CD4-positive, alpha-beta T cell treated with Interferon gamma for 1 hour (primary cell): ENCODE measurements around the gene MATN3.

Experiments
- DNase-seq: peaks from one replicate; pipeline ENCODE4 v3.0.0-alpha.2; 2020

The MATN3 gene

DNA sequence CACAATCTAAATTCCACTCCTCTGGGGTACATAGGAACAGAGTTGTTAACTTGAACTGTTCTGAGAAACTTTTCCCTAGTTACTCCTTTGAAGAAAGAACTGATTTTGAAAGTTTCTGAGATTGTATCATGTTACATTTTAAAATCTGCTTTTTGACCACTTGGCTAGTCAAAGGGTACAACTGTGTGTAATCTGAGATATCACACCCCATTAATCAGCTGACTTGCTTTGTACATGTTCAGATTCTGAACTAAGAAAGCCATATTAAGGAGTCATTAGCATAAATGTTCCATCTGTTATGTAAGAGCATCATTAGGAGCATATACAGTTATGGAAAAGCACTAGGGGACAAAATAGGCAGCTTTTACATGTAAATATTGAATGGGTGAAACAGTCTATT lies 18.7 kb downstream of the MATN3 start:
- DNase-seq, result no peak

DNA sequence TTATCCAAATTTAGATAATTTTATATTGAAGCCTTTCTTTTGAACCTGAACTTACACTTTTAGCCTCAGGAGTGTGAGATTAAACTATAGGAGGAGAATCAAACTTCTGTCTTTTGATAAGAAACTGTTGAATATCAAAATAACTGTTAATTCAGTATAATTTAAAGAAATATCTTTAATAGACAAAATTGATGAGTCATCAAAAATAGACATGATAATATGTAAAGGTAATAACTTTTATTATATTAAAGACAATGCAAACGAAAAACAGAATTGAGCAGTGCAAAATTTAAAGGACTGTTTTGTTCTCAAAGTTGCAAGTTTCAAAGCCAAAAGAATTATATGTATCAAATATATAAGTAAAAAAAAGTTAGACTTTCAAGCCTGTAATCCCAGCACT lies 20.6 kb downstream of the MATN3 start:
- DNase-seq, result no peak

DNA sequence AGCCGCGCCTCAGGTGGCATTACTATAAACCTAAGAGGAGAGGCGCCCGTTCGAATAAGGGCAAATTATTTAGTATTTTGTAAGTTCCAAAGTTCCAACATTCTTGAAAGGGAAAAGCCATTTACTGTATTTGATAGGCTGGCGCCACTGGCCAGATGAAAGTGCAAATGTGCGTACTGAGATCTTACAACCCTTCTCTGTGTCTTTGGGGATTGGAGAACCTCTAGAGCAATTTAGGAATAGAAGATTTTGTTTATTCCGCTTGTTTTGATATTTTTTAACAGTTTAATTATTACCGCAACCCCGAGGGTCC lies 22.1 kb downstream of the MATN3 start:
- DNase-seq, result no peak

DNA sequence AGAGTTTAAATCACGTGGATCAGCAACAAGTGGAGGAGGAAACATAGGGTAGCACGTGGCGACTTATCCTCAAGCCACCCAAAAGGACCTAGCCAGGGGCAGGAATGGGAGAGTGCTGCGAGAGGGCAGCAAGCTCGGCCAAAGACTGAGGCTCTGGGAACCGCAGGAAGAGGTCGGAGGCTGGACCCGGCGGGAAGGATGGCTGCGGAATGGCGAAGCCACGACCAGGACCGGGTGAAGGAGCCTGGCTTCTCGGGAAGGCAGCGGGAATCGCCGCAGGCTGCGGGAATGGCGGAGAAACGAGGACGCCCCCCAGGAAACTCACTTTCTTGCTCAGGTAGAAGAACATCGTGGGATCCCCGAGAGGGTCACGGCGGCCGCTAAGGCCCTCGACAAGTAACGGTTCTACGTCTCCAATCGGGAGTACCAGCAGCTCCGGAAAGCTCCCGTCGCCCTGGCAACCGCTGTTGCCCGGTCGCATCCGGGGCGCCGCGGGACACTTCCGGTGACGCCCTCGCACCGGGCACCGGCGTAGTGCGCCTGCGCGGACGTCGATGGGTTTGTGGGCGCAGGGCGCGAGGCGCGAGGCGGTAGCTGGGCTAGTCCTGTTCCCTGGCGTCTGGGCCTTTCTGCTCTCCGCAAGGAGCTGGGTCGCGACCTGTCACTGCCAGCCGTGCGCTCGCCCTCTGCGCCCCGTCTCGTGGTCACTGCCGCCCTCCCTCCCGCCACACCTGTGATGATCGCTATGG lies 22.6 kb downstream of the MATN3 start, which contains the start of gene WDR35:
TSS of gene WDR35 (minus strand) at position 439 of the 749 bp plus-strand sequence. CDS start at position 349, 90 bp downstream.
- peak; percentile 90 for DNase-seq

DNA sequence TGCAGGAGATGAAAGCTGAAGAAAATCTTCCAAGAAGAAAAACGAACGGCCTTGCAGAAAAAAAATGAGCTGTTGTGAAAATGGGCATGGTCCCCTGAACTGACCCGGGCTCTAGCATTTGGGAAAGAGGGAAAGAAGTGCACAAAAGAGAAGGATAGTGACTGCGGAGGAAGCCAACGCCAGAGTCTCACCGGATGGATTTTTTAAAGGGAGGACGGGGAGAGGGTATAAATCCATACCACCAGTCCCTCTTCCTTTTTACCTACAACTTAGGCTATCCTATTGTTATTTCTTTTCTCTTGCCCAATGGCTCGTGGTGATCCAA lies 23.2 kb downstream of the MATN3 start:
- DNase-seq, result no peak

DNA sequence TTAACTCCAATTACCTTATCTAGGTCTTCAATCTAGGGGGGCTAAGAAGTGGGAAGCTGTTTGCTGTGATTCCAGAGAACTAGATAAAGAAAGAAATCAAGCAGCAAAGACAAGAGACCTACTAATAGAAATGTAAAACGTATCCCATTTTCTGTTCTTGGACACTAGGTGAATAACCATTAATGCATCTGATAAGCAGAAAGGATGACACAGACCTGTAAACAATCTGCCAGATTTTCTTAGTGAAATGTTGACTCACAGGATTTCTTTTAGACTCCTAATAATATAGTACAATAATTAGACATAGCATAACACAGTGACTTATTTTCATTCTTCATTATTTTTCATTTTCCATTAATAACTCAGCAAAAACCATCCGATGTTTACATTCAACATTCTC lies 23.9 kb downstream of the MATN3 start:
- no peak for DNase-seq

DNA sequence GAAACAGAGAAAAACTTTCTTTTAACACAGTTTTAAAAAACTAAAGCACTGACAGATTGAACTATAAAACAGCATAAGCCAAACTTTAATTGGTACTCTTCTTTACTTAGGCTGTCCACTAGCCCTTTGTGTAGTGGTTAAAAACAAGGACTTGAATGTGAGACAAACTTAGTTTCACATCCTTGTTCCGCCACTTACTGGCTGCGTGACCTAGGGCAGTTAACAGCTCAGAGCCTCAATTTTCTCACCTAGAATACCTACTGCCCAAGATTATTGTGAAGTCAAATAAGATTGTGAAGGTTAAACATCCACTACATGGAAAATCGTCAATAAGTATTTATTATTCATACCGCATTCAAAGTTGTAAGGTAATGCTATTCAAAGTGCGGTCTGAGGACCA lies 24.5 kb downstream of the MATN3 start:
- no peak for DNase-seq

DNA sequence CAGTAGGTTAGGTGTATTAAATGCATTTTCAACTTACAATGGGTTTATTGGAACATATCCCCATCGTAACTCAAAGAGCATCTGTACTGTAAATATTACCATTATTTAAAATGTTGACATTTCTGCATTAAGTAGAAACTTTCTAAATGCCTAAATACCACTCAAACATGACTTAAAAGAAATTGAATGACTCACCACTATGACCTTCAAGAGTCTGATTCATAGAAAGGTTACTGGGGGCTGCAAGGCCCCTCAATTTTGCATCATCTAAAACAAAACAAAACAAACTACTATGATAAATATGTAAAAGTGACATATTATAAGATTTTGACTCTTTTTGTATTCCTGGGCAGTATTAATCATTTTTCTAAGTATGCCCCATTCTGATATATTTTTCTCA lies 30.2 kb downstream of the MATN3 start:
- DNase-seq, result no peak

DNA sequence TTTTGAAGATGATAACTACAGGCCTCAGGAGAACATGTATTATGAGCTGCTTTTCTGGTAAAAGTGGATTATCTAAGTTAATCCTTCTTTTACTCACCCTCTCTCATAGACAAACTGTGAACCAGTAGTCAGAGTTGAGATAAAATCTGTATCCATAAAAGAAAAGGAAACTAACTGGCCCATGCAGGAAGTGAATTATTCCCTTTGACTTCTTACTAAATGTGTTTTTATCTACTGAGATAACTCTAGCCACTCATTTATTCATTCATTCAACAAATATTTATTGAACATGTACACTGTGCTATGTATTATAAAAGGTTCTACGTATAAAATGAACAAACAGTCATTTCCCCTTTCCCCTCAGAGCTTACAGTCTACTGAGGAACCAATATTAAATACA lies 32.5 kb downstream of the MATN3 start:
- DNase-seq, result no peak

DNA sequence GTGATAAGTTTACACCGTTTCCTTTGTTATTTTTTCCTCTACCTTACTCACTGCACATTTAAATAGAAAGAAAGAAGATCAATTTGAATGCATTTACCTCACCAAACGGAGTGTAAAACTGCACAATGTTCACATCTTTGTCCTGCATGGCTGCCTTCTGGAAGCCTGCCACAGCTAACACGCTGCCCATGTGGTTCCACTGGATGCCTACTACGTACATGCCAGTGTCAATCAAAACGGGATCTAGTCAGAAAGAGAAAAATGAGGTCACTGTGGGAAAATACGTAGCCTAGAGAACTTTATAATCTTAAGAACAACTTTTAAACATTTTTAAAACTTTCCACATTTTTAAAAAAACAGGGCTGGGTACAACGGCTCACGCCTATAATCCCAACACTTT lies 39.0 kb downstream of the MATN3 start:
- DNase-seq, result no peak

DNA sequence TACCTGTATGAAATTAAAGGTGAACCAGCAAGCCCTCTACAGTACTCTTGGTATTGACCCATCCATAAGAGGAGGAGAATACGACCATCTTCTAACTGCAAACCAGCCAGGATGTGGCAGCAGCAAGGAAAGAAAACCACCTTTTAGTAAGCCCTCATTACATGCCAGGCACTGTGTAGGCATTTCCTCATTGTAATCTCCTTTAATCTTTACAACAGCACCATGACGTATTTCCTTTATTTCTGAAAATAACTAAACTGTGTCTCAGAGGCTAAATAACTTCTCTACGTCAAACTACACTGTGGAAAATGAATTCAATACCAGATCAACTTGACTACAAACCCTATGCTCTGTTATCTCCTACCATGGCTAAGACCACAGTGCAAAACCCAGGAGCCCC lies 40.8 kb downstream of the MATN3 start:
- no peak for DNase-seq

DNA sequence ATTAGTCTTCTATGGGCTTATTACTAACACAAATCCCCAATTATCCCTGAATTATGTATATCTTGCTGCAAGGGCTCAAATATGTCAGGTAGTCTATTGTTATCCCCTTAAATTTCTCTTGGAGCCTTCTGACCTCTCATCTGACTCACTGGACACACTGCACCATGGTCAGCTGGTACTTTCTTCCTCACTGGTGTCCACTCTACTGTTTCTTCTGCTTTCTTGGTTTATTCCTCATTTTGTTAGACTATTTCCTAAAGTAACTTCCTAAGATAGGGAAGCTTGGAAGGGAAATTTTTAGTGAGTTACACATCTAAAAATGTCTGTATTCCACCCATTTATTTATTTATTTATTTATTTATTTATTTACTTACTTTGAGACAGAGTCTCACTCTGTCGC lies 49.1 kb downstream of the MATN3 start:
- DNase-seq, result no peak

DNA sequence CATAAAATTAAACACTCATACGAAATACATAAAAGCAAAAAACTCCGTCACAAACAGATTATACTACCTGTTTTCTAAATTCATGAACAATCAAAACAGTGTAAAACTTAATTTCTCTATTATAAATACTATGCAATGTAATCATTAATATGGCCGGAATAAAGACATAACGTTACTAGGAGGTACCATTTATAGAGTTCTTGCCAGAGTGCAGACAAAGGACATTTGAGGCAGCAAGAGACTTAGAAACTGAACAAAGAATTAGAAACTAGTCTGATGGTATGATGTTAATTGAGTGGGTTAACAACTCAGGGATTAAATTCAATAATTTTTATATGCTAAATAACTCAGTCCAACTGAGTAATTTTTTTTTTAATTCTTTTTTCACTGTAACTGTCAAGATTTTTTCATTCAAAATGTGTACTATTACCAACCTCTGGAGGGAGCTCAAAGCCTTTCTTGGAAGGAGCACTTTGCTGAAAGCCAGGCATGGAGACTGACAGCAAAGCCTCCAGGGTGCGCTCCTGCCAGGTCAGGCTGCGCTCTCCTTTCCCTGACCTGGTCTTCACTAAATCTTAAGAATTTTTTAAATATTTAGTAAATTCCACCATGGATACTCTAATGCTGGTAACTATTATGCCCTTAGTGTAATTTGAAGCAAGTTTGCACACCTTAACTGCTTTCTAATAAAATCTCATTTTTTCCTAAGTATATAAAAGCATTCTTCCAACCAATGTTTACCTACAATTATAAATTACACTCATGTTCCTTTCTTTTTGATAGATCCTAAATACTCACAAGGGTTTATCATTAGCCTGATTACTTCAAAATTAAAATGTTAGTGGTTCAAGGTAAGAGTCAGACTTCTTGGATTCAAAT lies 56.7 kb downstream of the MATN3 start:
- peak; percentile 42 for DNase-seq

DNA sequence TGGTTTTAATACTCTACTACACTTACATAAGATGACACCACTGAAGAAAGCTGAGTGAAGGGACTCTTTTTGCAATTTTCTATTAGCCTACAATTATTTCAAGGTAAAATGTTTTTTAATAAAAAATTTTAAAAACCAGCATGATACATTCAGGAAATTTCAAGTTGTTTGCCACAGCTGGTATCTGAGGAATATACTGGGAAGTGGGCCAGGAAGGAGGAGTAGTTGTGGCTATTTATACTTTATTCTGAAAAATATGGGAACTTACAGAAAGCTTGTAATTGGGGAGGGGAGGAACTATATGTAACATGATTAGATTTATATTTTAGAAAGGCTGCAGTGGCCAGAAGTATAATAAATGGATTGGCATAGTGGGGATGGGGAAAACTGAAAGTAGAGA lies 63.4 kb downstream of the MATN3 start:
- no peak for DNase-seq

DNA sequence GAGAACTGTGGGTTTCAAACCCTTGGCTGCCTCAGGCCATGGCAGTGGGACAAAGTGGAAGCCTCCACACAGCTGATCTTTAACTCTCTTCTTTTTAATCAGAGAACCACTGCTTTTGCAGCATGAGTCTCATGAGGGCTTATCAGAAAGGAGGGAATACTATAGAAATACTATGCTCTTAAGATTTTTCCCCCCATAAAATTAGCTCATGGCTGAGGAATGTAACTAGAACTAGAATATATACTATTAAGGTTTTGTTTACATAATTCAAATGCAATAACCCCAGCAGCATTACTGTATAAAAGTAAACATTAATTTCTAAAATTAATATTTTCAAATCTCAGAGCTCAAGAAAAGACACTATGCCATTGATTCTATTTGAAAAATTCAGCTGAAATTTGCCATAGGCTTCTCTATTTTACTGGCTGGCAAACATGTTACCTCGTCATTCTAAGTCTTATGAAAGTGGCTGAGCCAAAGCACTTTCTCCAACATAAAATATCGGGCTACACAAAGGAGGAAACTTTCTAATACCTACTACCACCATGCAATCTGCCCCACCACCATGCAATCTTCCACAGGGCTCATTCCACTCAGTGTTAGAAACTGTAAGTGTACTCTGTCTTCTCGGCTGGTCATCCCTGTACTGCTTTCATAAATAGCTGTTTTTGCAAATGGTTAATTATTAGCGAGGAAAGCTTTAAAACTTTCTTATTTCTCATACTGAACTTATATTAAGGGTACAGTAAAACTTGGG lies 65.1 kb downstream of the MATN3 start:
- no peak for DNase-seq

DNA sequence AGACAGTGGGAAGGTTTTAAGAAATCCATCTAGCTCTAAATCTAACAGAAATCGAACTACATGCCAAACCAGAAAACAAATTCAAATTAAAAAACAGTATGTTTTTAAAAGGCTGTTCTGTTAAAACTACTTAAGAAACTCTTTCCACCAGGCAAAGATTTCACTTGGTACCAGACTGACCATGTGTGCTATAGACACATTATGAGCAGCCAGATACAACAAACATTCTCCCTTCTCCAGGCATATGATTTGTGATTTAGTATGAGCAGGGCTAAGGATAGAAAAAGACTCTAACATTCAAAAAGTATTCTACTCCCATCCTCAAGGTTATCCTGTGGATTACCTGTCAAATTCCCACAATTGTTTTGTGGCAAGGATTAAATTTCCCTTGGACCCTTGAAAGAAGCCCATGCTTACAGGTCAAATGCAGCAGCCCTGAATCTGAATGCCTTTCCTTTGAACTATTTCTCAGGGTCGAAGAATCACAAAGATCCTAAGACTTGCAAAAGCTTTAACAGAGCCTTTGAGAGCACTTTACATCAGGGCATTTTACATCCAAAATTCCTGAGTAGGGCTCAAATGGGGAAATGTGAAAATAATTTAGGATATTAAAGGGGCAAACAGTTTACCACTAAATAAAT lies 68.1 kb downstream of the MATN3 start:
- no peak for DNase-seq

DNA sequence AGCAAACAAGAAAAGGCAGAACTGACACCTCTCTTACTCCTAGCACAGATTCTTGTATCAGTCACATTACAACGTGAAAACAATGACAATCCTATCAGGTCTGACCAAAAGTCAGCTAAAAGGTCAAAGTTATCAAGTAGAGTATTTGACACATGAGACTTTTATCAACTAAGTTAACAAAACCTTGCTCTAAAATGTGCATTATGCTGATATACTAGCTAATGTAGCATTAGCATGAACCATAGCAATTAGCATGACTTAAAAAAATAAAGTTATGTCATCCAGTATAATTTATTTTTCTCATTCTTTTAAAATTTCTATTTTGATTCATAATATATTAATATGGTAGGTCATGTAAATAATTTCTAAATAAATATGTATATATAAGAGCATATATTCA lies 69.3 kb downstream of the MATN3 start:
- no peak for DNase-seq

DNA sequence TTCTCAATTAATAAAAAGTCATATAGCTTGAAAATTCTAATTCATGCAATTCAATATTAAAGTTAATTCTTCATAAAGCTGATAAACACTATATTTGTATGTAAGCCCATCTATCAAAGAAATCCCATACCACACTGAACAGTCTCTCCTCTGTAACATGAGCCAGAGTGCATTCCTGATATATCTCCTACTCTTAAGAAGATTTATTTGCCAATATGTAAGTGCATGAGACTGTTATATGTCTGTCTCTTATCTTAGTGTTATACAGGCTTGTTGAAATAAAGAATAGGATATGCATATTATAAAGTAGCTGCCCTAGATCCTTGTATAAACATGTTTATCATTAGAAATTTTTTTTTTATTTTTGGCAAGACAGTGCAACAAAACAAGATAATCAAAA lies 70.3 kb downstream of the MATN3 start:
- no peak for DNase-seq
